Suppressor macrophage treated with lipopolysaccharide for 1 hour (primary cell): ENCODE data around the gene CPED1.
"Not testable (repeated sequence)": the region's sequence is repeated elsewhere in the genome, so short reads cannot be mapped to it uniquely, and the experiment has no call there.

Source experiments
- DNase-seq, 3 donors: peaks; one replicate each; pipeline ENCODE4 v3.0.0-alpha.2; 2020 to 2022

Gene CPED1

DNA sequence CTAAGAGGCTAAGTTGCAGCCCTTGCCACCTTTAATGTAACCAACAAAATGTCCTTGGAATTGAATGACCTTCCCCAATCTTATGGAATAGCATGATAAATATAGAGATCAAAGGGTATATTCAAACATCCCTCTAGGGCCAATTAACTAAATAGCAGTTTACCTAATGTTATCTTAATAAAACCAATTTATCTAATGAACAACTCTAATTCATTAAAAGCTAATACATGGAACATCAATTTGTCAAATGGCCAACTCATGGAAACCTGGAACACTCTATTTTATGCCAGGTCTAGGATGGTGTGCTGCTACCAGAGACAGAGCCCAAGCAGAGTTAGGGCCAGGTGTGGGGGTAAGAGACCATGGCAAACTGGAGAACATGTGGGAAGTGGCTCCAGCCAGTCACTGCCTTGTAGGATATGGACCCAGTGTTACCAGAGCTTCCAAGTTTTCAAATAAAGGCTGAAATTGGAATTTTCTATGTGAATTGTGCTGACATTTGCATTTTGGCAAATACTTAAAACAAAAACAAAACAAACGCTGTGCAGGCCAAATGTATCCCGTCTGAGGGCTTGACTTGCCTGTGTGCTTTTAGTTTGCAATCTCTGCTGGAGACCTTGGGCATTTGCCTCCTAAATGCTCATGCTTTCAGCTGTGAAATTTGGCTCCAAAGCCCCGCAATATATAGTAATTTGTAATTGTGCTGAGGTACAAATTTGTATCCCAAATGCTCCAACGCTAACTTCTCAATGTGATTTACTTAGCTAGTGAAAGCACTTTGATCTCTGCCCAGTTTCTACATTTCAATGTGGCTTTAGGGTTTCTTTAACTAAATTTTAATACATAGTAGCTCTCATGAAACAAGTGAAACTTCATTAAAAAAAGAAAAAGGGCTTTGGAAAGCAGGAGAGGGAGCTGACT, 55.1 kb downstream of the CPED1 start:
- DNase-seq = no peak

DNA sequence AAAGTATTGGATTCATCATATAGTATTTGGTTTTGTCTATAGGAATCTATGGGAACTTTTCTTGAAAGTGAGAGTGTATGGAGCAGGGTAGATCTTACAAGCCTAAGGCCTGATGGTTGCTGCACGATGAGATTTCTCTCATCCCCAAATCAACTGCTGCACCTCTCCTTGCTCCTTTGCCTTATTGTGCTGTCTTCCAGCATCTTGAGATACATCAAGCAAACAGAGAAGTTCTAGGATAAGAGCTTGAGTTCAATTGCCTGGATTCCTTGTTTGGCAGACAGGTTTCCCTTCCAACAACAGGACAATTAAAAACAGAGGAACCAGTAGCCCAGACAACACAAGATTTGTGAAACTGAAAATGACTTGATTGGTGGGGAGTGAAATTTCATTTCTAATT, 56.6 kb downstream of the CPED1 start:
- no peak for DNase-seq

DNA sequence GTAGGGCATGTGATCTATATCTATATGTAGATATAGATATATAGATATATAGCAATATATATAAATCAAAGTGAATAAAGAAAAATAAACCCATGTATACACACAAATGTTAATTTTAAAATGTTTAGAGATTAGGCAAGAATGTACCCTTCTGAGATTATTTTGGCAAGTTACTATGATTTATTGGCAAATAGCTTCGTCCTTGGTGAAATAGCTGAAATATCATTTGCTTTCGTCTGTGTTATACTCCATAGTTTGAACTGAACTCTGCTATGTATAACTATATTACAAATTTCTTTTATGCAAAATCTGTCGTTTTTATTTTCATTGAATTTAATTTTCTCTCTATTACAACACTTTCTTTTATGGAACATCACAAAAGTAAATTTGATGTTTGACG, 57.5 kb downstream of the CPED1 start:
- no peak for DNase-seq

DNA sequence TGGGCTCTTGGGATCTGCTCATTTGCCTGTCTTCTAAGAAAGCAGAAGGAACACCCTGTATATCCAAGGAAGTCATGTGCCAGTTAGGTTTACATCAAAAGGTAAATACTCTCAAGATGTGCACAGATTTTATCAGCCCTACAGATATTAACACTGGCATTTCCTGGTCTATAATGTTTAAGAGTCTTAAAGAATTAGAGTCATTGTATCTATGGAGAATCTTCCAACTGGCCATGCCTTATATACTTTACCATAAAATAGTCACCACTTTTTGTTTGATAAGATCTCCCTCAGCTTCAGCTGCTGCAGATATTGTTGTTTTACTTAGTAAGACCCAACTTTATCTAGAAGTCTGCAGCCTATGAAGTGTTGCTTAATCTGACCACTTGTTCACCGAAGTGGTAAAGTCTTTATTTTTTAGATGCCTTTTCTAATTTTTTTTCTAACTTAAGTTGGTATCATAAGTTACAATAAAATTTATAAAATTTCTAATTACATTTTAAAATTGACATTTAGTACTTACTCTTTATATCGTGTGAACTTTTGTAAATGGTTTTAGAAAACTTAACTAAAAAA, 58.5 kb downstream of the CPED1 start:
- no peak for DNase-seq

DNA sequence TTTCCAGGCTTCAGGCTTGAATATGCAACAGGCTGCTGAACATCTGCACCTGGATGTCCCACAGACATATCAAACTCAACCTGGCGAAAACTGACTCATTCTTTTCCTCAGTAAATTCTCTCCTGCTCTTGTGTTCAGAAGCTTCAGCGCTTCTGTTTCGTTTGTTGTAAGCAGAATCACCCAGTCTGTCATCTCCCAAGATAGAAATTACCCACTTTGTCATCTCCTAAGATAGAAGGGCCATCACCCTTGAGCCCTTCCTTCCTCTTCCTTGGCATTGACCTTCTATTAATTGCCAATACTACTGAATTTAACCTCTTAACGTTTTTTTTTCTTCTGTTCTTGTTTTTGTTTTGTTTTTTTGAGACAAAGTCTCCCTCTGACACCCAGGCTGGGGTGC, 59.7 kb downstream of the CPED1 start:
- no peak for DNase-seq

DNA sequence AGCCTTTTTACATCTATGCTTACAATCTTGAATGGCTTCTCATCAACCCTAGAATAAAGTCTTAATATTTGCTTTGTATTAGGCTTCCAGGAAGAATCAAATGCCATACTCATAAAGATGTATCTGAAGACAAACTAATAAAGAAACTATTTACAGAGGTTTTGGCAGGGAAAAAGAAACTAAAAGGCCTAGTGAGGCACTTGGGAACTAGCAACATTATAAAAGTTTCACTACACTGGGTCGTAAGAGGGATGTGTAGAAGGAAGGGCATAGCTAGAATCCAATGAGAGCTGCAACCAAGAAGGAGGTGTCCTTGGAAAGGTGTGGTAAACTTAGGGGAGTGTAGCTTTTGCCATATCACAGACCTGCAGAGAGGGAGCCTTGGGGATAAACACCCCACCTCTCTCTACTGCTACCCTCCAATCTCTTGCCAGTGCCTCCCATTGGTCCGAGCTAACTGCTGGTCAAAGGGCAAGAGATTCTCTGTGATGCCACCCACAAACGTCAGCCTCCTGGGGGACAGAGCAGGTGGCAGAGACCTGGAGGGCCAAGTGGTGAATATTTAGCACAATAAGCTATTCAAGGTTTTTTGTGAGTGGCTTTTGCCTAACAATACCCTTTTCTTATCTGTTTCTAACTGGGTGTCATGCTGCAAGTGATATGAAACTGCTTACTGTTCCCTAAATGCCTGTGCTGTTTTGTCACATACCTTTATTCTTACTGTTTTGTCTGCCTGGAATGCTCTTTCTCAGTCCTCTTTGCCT, 60.7 kb downstream of the CPED1 start:
- no peak for DNase-seq

DNA sequence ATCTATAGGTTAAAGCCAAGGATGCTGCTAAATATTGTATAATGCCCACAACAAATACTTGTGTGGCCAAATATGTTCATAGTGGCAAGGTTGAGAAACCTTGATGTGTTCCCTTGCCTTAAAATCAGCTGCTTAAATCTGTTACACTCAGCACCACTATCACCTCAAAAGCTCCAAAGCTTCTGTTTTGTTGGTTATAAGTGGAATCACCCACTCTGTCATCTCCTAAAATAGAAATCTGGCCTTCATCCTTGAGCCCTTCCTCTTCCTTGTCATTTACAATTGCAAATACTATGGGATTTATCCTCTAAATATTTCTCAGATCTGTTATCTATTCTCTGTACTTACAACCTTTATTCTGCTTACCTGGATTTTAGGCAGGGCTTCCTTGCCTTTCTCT, 61.4 kb downstream of the CPED1 start:
- peak; percentile 5 to 35 (median 13) for DNase-seq

DNA sequence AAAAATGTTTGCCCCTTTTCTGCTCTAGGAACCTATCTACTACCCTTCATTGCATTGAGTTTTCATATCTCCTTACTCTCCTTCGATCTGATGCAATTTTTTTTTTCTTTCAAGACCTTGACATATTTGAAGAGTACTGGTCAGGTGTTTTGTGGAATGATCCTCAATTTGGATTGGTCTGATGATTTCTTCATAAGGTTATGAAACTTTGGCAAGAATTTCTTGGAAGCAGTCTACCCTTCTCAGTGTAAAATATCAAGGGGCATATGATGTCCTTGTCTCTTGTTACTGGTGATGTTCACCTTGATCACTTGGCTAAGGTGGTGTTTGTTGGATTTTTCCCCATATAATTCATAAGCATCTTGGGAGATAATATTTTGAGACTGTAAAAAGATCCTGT, 64.7 kb downstream of the CPED1 start:
- no peak for DNase-seq

DNA sequence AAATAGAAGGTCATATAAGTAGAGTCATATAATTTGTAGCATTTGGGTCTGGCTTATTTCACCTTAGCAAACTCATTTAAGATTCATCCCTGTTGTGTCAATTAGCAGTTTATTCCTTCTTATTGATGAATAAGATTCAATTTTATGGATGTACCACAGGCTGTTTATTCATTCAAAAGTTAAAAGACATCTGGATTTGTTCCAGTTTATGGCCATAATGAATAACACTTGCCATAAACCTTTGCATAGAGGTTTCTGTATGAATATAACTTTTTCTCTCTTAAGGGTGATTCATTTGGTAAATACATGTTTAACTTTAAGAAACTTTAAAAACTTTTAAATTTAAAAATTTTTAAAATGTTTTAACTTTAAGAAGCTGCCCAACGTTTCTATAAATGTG, 66.4 kb downstream of the CPED1 start:
- DNase-seq = no peak

DNA sequence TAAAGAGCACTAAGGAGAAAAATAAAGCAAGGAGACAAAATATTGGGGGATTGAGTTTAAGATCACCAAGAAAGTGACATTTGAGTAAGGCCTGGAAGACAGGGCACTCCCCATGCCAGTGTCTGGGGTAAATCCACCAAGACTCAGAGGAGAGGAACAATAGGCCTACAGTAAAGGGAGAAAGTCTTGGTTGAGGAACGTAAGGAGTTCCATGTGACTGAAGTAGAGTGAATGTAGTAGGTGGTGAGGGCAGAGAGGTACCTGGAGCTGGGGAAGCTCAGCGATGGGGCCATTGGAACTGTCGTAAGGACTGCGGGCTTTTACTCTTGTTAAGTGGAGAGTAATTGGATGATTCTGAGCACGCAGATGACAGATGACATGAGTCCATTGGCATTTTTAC, 69.4 kb downstream of the CPED1 start:
- DNase-seq = no peak

DNA sequence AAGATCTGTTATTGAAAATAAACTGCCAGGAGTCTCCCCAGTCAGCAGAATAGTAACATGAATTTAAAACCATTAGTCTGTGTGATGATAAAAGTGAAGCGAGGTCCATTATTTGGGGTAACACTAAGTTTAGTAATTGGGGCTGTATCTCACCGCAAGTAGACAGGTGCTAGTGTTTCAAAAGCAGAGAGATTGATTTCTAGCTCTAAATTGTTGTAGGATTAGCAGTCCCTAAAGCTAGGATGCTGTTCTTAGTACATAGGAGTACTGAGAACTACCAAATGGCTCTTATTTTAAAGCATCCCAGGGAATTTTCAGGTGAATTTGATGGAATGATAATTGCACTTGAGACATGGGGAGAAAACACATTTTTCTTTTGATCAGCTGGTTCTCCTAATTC, 70.5 kb downstream of the CPED1 start:
- no peak for DNase-seq

DNA sequence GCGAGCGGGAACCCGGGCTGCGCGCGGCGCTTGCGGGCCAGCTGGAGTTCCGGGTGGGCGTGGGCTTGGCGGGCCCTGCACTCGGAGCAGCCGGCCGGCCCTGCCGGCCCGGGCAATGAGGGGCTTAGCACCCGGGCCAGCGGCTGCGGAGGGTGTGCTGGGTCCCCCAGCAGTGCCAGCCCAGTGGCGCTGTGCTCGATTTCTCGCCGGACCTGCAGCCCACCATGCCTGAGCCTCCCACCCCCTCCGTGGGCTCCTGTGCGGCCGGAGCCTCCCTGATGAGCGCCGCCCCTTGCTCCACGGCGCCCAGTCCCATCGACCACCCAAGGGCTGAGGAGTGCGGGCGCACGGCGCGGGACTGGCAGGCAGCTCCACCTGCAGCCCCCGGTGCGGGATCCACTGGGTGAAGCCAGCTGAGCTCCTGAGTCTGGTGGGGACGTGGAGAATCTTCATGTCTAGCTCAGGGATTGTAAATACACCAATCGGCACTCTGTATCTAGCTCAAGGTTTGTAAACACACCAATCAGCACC, 71.5 kb downstream of the CPED1 start:
- DNase-seq = not testable (repeated sequence)

DNA sequence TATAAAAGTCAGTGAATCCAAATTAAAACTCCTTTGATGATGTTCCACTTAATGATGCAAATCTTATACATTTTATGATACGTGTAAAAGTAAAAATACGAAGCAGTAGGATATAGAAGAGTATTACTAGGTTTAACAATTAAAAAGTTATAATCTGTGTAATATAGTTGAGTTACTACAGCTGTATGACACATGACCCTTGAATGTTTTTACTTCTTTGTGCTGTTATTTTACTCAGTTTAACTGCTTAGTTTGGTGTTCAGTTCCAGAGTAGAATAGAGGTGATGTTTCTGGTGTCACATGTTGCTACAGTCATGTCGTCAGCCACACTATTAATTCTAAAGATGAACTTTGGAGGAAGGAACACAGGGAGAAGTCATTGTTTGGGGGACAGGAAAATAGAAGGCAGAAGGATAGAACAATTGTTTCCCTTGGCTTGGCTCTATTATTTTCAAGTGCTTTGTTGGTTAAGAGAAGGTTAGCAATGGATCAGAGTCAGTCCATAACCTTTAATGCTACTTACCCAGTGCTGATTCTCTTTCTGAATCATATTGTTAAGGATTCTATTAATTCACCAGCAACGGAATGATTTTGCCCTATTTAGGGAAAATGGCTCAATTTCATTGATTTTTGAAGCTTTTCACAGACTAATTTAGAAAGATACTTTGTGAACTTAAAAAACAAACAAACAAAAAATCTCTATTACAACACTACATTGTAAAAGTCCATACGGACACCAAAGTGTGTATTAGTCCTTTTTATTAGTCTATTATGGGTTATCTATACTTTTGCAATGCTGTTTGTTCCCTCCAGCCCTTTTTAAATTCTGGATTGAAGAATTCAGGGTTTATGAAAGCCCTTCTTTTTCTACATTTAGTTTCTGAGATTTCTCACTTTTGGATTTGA, 73.4 kb downstream of the CPED1 start:
- DNase-seq = no peak

DNA sequence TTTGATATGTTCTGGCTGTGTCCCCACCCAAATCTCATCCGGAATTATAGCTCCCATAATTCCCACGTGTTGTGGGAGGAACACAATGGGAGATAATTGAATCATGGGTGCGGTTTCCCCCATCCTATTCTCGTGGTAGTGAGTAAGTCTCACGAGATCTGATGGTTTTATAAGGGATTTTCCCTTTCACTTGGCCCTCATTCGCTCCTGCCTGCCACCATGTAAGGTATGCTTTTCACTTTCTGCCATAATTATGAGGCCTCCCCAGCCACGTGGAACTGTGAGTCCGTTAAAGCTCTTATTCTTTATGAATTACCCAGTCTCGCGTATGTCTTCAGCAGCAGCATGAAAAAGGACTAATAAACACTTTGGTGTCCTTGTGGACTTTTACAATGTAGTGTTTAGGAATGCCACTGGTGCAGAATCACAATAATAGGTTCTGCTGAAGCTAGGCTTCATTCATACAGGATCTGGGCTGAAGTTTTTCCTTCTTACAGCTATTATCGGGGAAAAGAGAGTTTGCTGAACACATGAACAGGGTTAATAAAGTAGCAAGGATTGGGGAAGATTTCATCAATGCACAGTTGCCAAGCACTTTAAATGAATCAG, 74.3 kb downstream of the CPED1 start:
- no peak for DNase-seq

DNA sequence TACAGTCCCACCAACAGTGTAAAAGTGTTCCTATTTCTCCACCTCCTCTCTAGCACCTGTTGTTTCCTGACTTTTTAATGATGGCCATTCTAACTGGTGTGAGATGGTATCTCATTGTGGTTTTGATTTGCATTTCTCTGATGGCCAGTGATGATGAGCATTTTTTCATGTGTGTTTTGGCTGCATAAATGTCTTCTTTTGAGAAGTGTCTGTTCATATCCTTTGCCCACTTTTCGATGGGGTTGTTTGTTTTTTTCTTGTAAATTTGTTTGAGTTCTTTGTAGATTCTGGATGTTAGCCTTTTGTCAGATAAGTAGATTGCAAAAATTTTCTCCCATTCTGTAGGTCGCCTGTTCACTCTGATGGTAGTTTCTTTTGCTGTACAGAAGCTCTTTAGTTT, 79.2 kb downstream of the CPED1 start:
- not testable (repeated sequence) for DNase-seq

DNA sequence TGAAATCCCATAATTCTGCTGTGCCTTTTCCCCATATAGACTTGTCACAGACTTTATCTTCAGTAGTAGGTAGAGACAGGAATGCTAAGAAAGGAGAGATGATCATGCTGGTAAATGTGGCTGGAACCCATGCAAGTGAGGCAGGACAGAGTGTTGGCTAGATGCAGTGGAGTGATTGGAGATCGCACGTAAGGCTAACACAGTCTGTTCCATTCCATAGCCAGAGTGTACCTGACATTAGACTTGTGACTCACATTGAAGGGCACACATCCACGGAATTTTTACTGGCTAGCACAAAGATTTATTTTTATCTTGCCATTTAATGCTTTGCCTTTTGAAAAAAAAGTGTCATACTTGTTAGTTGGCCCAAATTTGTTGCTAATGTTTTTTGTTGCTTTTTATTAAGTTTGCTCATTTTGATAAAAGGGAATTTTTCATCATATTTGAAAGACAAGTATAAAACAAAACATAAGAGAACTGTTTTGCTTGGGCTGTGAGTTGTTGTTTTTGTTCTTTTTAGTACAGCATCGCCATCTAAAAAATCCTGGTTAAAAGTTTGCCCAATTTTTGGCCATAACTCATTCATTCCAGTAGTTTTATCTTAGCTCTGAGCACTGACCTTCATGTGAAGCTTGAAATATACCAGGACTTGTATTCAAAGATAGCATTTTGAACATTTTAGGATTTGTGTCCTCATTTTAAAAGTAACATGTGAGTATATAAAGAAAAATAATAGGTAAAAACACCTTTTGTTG, 81.0 kb downstream of the CPED1 start:
- DNase-seq = no peak

DNA sequence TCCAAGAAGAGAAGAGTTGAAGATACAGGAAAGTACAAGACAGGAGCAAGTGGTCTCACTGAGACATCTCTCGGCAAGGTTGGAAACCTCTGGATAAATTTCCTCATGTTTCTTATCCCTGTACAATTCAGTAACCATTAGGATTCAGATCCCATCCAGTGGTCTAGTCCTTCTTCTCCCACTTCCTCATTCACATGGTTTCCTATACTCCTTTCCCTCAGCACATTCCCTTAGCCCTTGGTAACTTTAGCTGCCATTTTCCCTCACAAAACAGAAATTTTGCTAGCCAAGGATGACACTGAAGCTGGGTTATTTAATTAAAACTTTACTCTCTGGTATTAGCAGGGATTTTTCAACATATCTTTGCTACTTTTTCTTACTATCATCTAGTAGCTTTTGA, 82.6 kb downstream of the CPED1 start:
- DNase-seq = no peak

DNA sequence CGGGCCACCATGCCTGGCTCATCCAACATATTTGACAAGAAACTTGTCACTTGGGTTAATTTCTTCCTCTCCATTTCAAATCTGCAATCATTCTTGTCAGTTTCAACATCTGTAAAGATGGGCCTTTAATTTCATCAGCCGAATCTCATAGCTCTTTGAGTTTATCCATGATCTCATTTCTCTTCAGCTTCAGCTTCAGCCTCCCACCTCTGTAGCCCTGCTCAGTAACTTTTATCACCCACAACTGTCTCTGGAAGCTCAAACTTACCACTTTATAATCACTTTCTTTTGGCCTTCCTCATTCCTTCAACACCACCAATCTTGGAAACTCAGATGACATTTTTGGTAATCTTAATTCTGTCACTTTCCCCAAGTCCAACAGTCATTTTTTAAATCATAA, 83.2 kb downstream of the CPED1 start:
- DNase-seq = no peak

DNA sequence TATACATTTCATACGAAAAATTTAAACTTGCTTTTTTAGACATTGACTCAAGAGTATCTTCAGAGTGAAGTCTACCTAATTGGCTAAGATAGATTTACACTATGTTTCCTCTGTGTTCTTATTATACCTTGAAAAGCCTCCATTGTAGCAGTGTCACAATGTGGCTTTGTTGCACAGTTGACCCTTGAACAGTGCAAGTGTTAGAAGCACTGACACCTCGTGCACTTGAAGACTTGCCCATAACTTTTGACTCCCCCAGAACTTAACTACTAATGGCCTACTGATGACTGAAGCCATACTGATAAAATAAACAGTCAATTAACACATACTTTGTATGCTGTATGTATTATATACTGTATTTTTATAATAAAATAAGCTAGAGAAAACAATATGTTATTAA, 84.3 kb downstream of the CPED1 start:
- DNase-seq = no peak

DNA sequence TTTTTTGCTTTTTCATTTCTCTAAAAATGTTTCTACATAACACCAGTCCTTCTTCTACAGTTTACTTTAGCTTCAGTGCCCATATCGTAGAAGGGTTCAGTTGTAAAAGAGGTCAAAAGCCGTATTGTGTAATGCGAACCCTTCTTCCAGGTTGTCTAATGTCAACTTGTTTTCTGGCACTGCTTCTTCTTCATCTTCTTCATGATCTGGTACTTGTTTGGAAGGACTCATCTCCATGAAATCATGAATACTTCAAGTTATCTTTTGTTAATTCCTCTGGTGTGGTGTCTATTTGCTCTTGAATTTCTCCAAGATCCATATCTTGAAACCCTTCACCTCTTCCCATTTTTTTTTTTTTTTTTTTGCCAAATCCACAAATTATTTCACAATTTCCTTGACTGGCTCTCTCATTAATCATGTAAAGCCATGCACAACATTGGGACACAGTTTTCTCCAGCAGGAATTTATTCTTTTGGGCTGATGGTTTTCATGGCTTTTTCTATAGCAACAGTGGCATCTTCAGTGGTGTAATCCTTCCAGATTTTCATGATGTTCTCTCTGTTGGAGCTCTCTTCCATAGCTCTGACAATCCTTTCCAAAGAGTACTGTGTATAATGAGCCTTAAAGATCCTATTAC, 85.1 kb downstream of the CPED1 start:
- no peak for DNase-seq

DNA sequence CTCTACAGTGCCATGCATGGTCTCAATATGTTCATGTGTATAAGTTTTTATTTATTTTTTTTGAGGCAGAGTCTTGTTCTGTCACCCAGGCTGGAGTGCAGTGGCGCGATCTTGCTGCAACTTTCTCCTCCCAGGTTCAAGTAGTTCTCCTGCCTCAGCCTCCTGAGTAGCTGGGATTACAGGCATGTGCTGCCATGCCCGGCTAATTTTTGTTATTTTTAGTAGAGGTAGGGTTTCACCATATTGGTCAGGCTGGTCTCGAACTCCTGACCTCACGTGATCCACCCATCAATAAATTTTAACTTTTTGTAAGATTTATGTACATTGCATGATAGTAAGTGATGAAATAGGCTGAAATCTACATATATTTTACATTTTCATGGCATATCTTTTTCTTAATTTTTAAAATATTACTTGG, 86.9 kb downstream of the CPED1 start:
- not testable (repeated sequence) for DNase-seq
